Activated CD4-positive, alpha-beta T cell treated with anti-CD3 and anti-CD28 coated beads, Interleukin-2, amount 10 ng/mL, durations not matched to agents 7 days and 5 days (primary cell): Measurements from ENCODE around the gene TP53BP2. TPM values are rescaled to one million over a fixed set of nuclear protein-coding genes. Genes with fewer than 3 reads are reported as not detected.

Source experiments
- CTCF ChIA-PET: fragments of 350-600 bp; sonication (Branson Sonifier 250); formaldehyde crosslinking; loops from one replicate; lab custom pipeline; 2021; ENCODE audit warnings: antibody characterized with exemption; lab: Charles Lee
- POLR2A ChIA-PET: fragments of 350-600 bp; sonication (Branson Sonifier 250); formaldehyde crosslinking; loops from one replicate; lab custom pipeline; 2021; ENCODE audit warnings: antibody characterized with exemption; lab: Charles Lee
- DNase-seq: peaks from one replicate; pipeline ENCODE4 v3.0.0-alpha.2; 2020
- H3K27ac Mint-ChIP-seq: one replicate; pipeline ENCODE4 v1.8.0; 2021; ENCODE audit warnings: mild to moderate bottlenecking, moderate library complexity, mixed read lengths
- H3K27me3 Mint-ChIP-seq: one replicate; pipeline ENCODE4 v1.8.0; 2021; ENCODE audit warnings: mixed read lengths
- H3K36me3 Mint-ChIP-seq: one replicate; pipeline ENCODE4 v1.8.0; 2021; ENCODE audit warnings: low read depth, mixed read lengths
- H3K4me1 Mint-ChIP-seq: one replicate; pipeline ENCODE4 v1.8.0; 2021; ENCODE audit warnings: mixed read lengths
- H3K4me3 Mint-ChIP-seq: one replicate; pipeline ENCODE4 v1.8.0; 2021; ENCODE audit warnings: mild to moderate bottlenecking, moderate library complexity, mixed read lengths
- H3K9me3 Mint-ChIP-seq: one replicate; pipeline ENCODE4 v1.8.0; 2021; ENCODE audit warnings: mixed read lengths
- total RNA-seq, 2 experiments: library from RNA; stranded (reverse); gene quantifications; one replicate each; pipeline ENCODE4 v1.2.3, GENCODE V29; 2021

Gene TP53BP2
- total RNA-seq, 2 experiments from 2014 or later, result 33.4 to 36.9 TPM

DNA sequence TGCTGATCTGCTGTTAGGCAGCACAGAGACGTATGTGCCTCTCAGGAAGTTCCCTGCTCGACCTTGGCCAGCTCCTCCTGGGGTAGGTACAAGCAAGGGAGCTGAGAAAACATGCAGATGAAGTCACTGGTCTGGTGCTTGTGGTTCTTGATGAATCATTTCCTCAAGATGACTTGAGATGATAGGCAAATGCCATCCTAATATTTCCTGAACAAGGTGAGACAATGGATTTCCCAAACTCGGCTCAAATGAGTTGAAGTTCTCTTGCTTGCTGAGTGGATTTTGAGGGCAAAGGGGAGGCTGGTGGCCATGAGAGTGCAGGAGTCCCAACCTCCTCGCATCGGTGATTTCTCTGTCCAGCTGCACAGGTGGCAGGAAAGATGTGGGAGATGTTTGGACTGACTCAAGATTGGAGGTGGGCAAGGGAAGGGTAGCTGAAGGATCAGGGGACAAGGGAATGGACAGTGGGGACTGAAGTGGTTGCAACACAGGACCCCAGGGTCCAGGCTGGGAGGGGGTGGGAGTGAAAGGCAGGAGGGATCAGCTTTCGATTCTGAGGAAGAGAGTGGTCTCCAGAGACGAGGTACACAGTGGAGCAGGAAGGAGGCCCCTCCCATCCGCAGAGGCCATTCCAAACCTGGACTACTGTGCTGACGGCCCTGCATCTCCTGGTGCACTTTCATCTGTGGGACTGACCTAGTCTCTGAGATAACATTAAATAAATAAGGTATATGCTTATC lies 69.5 kb downstream of the TP53BP2 start:
- Mint-ChIP-seq H3K27me3 (no peaks in the 10 kb centered on the region), H3K36me3 (peaks cover 64% of the 10 kb centered on the region), H3K9me3 (no peaks in the 10 kb centered on the region), H3K27ac (peak overlapping the region; percentile 10), H3K4me3 (no peak overlapping the region), H3K4me1 (peaks cover 27% of the 10 kb centered on the region)
- CTCF ChIA-PET, result interaction anchor here (0.6 to 1.5 kb wide), 4 partner anchors 11 to 1063 kb away, joined by 3 to 4 read pairs (median 3); no protein-coding TSS in a partner anchor
- peak; percentile 39 for DNase-seq
- POLR2A ChIA-PET, result no interaction called here

- POLR2A ChIA-PET, result no interaction called here
- Mint-ChIP-seq H3K27ac (peak overlapping the region; percentile 10), H3K27me3 (no peaks in the 10 kb centered on the region), H3K36me3 (peaks cover 66% of the 10 kb centered on the region), H3K9me3 (no peaks in the 10 kb centered on the region), H3K4me3 (no peak overlapping the region), H3K4me1 (peaks cover 29% of the 10 kb centered on the region)
- DNase-seq, result no peak
- CTCF ChIA-PET, result interaction anchor here (0.6 to 1.5 kb wide), 4 partner anchors 10 to 1063 kb away, joined by 3 to 4 read pairs (median 3); no protein-coding TSS in a partner anchor
Observed at GRCh38 chr1:223775711-223776074, 70.1 kb downstream of the TP53BP2 start.

- CTCF ChIA-PET, result interaction anchor here (0.6 to 2.4 kb wide), 6 partner anchors 9 to 67 kb away, joined by 3 to 13 read pairs (median 4); no protein-coding TSS in a partner anchor
- no peak for DNase-seq
- no peaks in the 10 kb centered on the region for H3K27me3 Mint-ChIP-seq
- POLR2A ChIA-PET, result no interaction called here
- no peak overlapping the region for H3K4me3 Mint-ChIP-seq
- no peaks in the 10 kb centered on the region for H3K9me3 Mint-ChIP-seq
- peaks cover 29% of the 10 kb centered on the region for H3K4me1 Mint-ChIP-seq
- peaks cover 73% of the 10 kb centered on the region for H3K36me3 Mint-ChIP-seq
- H3K27ac Mint-ChIP-seq, result no peak overlapping the region
Observed at GRCh38 chr1:223775054-223775453, 70.7 kb downstream of the TP53BP2 start.

- Mint-ChIP-seq H3K4me1 (peaks cover 29% of the 10 kb centered on the region), H3K27ac (no peak overlapping the region), H3K9me3 (no peaks in the 10 kb centered on the region), H3K36me3 (peaks cover 78% of the 10 kb centered on the region), H3K4me3 (no peak overlapping the region), H3K27me3 (no peaks in the 10 kb centered on the region)
- ChIA-PET POLR2A (interaction anchor here (0.7 kb wide), 1 partner anchor 219 kb away, joined by 3 read pairs; no protein-coding TSS in a partner anchor), CTCF (interaction anchor here (0.6 to 2.4 kb wide), 4 partner anchors 10 to 66 kb away, joined by 3 to 13 read pairs (median 6); no protein-coding TSS in a partner anchor)
- no peak for DNase-seq
Observed at GRCh38 chr1:223774134-223774814, 71.5 kb downstream of the TP53BP2 start.

GRCh38 chr1:223772771-223773160 lies 73.0 kb downstream of the TP53BP2 start:
- peaks cover 29% of the 10 kb centered on the region for H3K4me1 Mint-ChIP-seq
- peaks cover 79% of the 10 kb centered on the region for H3K36me3 Mint-ChIP-seq
- no peak for DNase-seq
- ChIA-PET CTCF (interaction anchor here (0.8 to 2.4 kb wide), 3 partner anchors 13 to 24 kb away, joined by 3 to 13 read pairs (median 3); no protein-coding TSS in a partner anchor), POLR2A (no interaction called here)
- H3K9me3 Mint-ChIP-seq, result no peaks in the 10 kb centered on the region
- H3K27me3 Mint-ChIP-seq, result no peaks in the 10 kb centered on the region
- H3K4me3 Mint-ChIP-seq, result no peak overlapping the region
- H3K27ac Mint-ChIP-seq, result no peak overlapping the region

DNA sequence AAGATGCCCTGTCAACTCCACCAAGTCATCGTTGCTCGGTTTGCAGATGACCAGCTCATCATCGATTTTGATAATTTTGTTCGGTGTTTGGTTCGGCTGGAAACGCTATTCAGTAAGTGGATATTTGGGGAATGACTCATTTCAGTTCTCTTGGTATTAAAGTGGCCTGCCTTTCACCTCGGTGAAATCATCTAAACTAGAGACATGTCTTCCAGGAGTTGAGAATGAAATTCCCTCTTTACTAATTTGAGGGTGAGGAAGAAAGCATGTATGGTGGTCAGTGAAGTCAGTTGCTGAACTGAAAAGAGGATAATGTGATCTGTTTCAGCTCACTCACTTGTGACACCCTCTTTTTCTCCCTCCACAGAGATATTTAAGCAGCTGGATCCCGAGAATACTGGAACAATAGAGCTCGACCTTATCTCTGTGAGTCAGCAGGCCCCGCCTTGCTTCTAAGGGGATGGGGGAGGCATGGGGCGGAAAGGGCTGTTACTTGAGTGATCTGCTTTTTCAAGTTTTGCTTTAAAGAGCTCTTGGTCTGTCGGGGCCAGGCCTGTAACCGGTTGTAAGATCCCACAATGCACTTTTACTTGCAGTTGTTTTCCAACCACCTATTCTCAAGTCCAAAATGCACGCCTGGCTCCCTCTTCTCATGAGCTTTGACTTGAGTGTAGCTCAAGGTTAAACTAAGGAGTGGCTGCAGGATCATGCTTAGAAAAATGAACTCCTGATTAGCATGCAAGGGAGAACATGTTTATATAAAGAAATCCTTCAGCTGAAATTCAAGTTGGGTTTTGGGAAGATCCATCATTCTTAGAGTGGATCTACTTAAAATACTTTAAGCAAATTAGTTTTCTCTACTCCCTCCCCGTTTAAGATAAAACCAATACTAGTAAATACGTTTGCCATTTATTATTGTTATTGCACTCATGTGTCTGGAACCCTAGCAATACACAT lies 73.7 kb downstream of the TP53BP2 start:
- Mint-ChIP-seq H3K4me1 (peaks cover 27% of the 10 kb centered on the region), H3K4me3 (no peak overlapping the region), H3K9me3 (no peaks in the 10 kb centered on the region), H3K36me3 (peaks cover 75% of the 10 kb centered on the region), H3K27me3 (no peaks in the 10 kb centered on the region), H3K27ac (no peak overlapping the region)
- ChIA-PET POLR2A (no interaction called here), CTCF (interaction anchor here (0.6 to 1.7 kb wide), 4 partner anchors 9 to 565 kb away, joined by 3 to 4 read pairs (median 3); no protein-coding TSS in a partner anchor)
- DNase-seq, result no peak

DNA sequence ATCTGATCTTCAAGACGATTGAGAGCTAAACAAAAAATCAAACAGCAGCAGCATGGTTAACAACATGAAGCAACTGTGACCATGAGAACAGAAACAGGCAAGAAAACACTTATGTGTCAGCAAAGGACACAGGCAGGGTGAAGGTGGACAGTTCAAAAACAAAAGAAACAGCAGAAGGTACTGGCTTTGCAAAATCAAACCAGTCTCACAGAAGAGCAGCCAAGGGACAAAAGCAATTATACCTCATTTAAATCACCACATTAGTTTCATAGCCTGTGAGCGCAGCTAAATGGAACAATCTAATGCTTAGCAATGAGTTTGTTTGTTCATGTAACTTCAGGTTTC lies 74.3 kb downstream of the TP53BP2 start:
- Mint-ChIP-seq H3K4me3 (no peak overlapping the region), H3K36me3 (peaks cover 74% of the 10 kb centered on the region), H3K27me3 (no peaks in the 10 kb centered on the region), H3K4me1 (peaks cover 23% of the 10 kb centered on the region), H3K27ac (no peak overlapping the region), H3K9me3 (no peaks in the 10 kb centered on the region)
- DNase-seq, result no peak
- CTCF ChIA-PET, result interaction anchor here (1.7 kb wide), 1 partner anchor 8 kb away, joined by 4 read pairs; no protein-coding TSS in a partner anchor
- POLR2A ChIA-PET, result no interaction called here

DNA sequence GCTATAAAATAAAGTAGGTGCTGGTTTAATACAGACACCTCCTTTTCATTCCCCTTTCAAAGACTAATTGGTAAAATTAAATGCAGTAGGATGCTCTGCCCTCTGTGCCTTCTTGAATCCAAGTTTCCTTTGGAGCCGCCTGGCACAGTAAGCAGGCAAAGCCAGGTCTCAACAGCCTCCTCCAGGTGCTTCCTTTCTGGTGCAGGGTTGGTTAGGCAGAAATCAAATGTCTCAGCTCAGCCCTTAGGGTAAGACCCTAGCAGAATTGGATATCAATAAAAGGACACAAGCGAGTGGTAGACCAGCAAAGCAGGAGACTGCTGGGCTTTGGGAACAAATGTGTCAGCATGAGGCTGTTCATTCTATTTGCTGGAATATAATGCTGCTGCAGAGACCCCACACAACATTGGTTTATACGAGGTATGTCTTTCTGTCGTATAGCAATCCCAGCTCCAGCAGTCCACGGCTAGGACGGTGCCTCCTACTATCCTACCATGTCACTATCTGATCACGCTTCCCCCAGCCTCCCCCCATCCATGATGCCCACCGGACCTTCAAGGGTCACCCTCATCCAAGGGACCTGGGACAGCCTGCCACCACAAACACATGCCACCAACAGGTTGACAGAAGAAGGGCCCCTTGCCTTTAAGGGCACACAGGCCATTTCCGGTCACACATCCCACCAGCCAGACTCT lies 75.0 kb downstream of the TP53BP2 start:
- ChIA-PET CTCF (interaction anchor here (1.0 to 1.7 kb wide), 2 partner anchors 8 to 53 kb away, joined by 3 to 4 read pairs; no protein-coding TSS in a partner anchor), POLR2A (interaction anchor here (0.7 kb wide), 1 partner anchor 541 kb away, joined by 4 read pairs; no protein-coding TSS in a partner anchor)
- DNase-seq, result no peak
- no peaks in the 10 kb centered on the region for H3K9me3 Mint-ChIP-seq
- H3K4me3 Mint-ChIP-seq, result no peak overlapping the region
- H3K27me3 Mint-ChIP-seq, result no peaks in the 10 kb centered on the region
- H3K27ac Mint-ChIP-seq, result no peak overlapping the region
- H3K36me3 Mint-ChIP-seq, result peaks cover 75% of the 10 kb centered on the region
- H3K4me1 Mint-ChIP-seq, result peaks cover 16% of the 10 kb centered on the region

GRCh38 chr1:223765719-223766340 lies 79.9 kb downstream of the TP53BP2 start:
- H3K27ac Mint-ChIP-seq, result peak overlapping the region; percentile 3
- no peaks in the 10 kb centered on the region for H3K4me1 Mint-ChIP-seq

DNA sequence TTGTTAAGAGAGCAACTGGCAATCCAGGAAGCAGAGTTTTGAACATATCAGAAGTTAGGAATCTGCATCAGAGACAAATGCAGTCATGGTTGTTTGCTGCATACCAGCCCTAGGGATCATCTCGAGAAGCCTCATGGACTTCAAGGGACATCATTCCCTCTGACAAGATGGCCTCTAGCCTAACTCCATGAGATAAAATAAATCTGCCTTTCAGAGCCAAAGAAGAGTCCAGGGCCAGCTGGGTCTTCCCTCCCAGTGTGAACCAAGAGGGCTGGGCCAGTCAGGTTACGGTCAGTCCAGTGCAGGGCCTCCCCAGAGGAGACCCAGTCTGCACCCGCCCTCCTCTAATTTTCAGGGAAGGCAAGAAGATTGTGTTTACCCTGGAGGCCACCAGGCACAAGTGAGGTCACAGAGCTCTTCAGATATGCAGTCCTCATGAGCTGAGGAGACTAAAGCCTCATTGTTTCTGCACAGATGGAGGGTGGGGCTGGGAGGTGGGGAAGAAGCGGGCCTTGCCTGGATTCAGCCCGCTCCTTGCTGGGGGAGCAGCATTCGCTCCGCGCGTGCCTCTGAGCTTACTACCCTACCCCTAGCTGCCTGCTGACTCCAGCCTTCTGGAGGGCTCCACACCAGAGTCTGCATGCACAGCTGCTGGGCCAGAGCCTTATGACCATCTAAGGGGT lies 80.6 kb downstream of the TP53BP2 start:
- H3K4me1 Mint-ChIP-seq, result no peaks in the 10 kb centered on the region
- CTCF ChIA-PET, result interaction anchor here (0.9 to 1.9 kb wide), 4 partner anchors 10 to 57 kb away, joined by 3 to 6 read pairs (median 3); no protein-coding TSS in a partner anchor
- H3K27me3 Mint-ChIP-seq, result no peaks in the 10 kb centered on the region
- POLR2A ChIA-PET, result no interaction called here
- H3K36me3 Mint-ChIP-seq, result peaks cover 69% of the 10 kb centered on the region
- H3K4me3 Mint-ChIP-seq, result no peak overlapping the region
- DNase-seq, result no peak
- H3K9me3 Mint-ChIP-seq, result no peaks in the 10 kb centered on the region
- no peak overlapping the region for H3K27ac Mint-ChIP-seq

More at GRCh38 chr1:223765719-223766340, 79.9 kb downstream of the TP53BP2 start:
- ChIA-PET CTCF (interaction anchor here (0.9 to 1.9 kb wide), 4 partner anchors 10 to 58 kb away, joined by 3 to 6 read pairs (median 3); no protein-coding TSS in a partner anchor), POLR2A (no interaction called here)
- Mint-ChIP-seq H3K9me3 (no peaks in the 10 kb centered on the region), H3K27me3 (no peaks in the 10 kb centered on the region), H3K36me3 (peaks cover 70% of the 10 kb centered on the region), H3K4me3 (no peak overlapping the region)
- DNase-seq, result no peak

- H3K27me3 Mint-ChIP-seq, result no peaks in the 10 kb centered on the region
- POLR2A ChIA-PET, result no interaction called here
- CTCF ChIA-PET, result interaction anchor here (1.2 kb wide), 1 partner anchor 8 kb away, joined by 4 read pairs; no protein-coding TSS in a partner anchor
- no peak overlapping the region for H3K4me3 Mint-ChIP-seq
- H3K36me3 Mint-ChIP-seq, result peaks cover 70% of the 10 kb centered on the region
- no peaks in the 10 kb centered on the region for H3K9me3 Mint-ChIP-seq
- H3K4me1 Mint-ChIP-seq, result no peaks in the 10 kb centered on the region
- H3K27ac Mint-ChIP-seq, result no peak overlapping the region
- no peak for DNase-seq
Observed at GRCh38 chr1:223763881-223764280, 81.9 kb downstream of the TP53BP2 start.
